ENCODE measurements around the gene TLCD1. TPM values are rescaled to one million over a fixed set of nuclear protein-coding genes. Genes with fewer than 3 reads are reported as not detected.

Gene TLCD1
- total and polyA plus RNA-seq, 10 of the 15 experiments (the other 5 are each of a cell fraction or from before 2014, with no cell fraction given), result 2.9 to 19.8 (median 7.7) TPM

DNA sequence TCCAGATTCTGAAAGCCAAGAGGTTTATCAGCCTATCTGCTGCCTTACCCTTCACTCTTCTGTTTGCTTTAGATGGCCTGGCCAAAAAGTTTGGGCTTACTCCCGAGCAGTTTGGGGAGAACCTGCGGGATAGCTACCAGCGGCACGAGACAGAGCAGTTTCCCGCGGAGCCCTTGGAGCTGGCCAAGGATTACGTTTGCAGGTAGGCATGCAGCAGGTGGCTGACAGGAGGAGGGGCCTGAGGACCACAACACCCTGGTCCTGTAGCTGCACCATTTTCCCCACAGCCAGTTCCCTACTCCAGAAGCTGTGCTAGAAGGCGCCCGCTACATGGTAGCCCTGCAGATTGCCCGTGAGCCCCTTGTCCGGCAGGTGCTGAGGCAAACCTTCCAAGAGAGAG is 43.4 kb downstream of the TLCD1 start:
- ChIA-PET SMC1A (ENCODE audit: uncharacterized antibody, unreplicated experiment) (interaction anchor here (1.4 kb wide), 1 partner anchor 14 kb away, joined by 3 read pairs; no protein-coding TSS in a partner anchor), POLR2A (interaction anchor here (0.5 to 1.8 kb wide), 4 partner anchors 14 to 164 kb away, joined by 3 to 5 read pairs (median 3); partner anchors contain the start of gene SDF2), CTCF (interaction anchor here (0.6 kb wide), 1 partner anchor 30 kb away, joined by 5 read pairs; no protein-coding TSS in a partner anchor), RAD21 (ENCODE audit: unreplicated experiment) (no interaction called here)
- H3K4me1 ChIP-seq (ENCODE audit: control insufficient read depth, insufficient read depth, low read length), result no peaks in the 10 kb centered on the region
- no peak overlapping the region for H3K9ac ChIP-seq (ENCODE audit: control insufficient read depth, insufficient read depth, low read length)
- no peaks in the 10 kb centered on the region for H3K27me3 ChIP-seq (replicated peaks in 1 of 2; ENCODE audit: control insufficient read depth in 2 of 2, insufficient read depth in 2 of 2, low read length in 1 of 2)
- FAIRE-seq, result no peak
- no peaks in the 10 kb centered on the region; the same call in 1 of the 2 replicates for H4K20me1 ChIP-seq (ENCODE audit: control insufficient read depth, insufficient read depth)
- H3K36me3 ChIP-seq (ENCODE audit: control insufficient read depth in 2 of 2, insufficient read depth in 2 of 2, low read length in 1 of 2), result peaks cover 36 to 54% of the 10 kb centered on the region in 2 experiments
- in situ Hi-C loops (cut with MboI), result no loop called here
- TF ChIP-seq MAX (IDR thresholded peaks at IDR 0.05; ENCODE audit: low read depth, low read length), result no peak
- ATAC-seq, result no peak
- no peak overlapping the region for H3K4me3 ChIP-seq
- no TSS peak for BruUV-seq (replicated peaks)
- intact Hi-C loops (cut with micrococcal nuclease; ENCODE audit: unreplicated experiment), result no loop called here
- WGBS (ENCODE audit: insufficient coverage, insufficient replicate concordance, low lambda C conversion rate, missing lambda C conversion rate), result 99% methylated on average over 11 of the region's 11 CpGs
- no peaks in the 10 kb centered on the region for H3K79me2 ChIP-seq (ENCODE audit: control insufficient read depth, insufficient read depth, low read length)
- no peak overlapping the region for H2AFZ ChIP-seq (ENCODE audit: control insufficient read depth, low read depth, low read length)
- no peak for DNase-seq (ENCODE audit: low read depth, low spot score)
- no peak overlapping the region for H3K27ac ChIP-seq (ENCODE audit: control insufficient read depth, insufficient read depth)
- H3K4me2 ChIP-seq (ENCODE audit: control insufficient read depth, insufficient read depth), result no peak overlapping the region
- no peaks in the 10 kb centered on the region for H3K9me3 ChIP-seq (replicated peaks; ENCODE audit: control insufficient read depth, insufficient read depth, low read length)

DNA sequence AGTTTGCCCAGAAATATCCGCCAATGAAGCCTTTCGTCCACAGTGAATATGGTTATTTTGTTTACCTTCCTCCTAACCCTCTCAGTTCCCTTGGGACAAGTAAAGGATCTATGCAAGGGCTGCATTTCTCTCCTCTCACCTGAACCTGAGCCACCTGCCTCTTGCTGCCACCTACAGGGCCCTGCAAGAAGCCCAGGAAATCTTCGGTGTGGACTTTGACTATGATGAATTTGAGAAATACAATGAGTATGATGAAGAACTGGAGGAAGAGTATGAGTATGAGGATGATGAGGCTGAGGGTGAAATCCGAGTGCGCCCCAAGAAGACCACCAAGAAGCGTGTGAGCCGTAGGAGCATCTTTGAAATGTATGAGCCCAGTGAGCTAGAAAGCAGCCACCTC is 50.1 kb downstream of the TLCD1 start:
- intact Hi-C loops (cut with micrococcal nuclease; ENCODE audit: unreplicated experiment), result loop anchor here (1.0 kb wide), 1 partner anchor 30 kb away; no protein-coding TSS in a partner anchor
- POLR2A ChIA-PET, result interaction anchor here (1.3 to 1.4 kb wide), 2 partner anchors 15 to 32 kb away, joined by 4 to 7 read pairs; partner anchors contain the start of genes BLTP2, SDF2 and SUPT6H
- 88% methylated on average over 7 of the region's 7 CpGs for whole genome bisulfite sequencing (ENCODE audit: insufficient coverage, insufficient replicate concordance, low lambda C conversion rate, missing lambda C conversion rate)
- no peak for FAIRE-seq
- Histone ChIP-seq H3K27ac (ENCODE audit: control insufficient read depth, insufficient read depth) (no peak overlapping the region), H2AFZ (ENCODE audit: control insufficient read depth, low read depth, low read length) (no peak overlapping the region), H3K27me3 (replicated peaks in 1 of 2; ENCODE audit: control insufficient read depth in 2 of 2, insufficient read depth in 2 of 2, low read length in 1 of 2) (no peaks in the 10 kb centered on the region), H3K4me2 (ENCODE audit: control insufficient read depth, insufficient read depth) (no peak overlapping the region), H3K4me3 (no peak overlapping the region), H3K4me1 (ENCODE audit: control insufficient read depth, insufficient read depth, low read length) (no peaks in the 10 kb centered on the region), H4K20me1 (ENCODE audit: control insufficient read depth, insufficient read depth) (no peaks in the 10 kb centered on the region), H3K36me3 (ENCODE audit: control insufficient read depth in 2 of 2, insufficient read depth in 2 of 2, low read length in 1 of 2) (peaks cover 30 to 59% of the 10 kb centered on the region in 2 experiments), H3K79me2 (ENCODE audit: control insufficient read depth, insufficient read depth, low read length) (no peaks in the 10 kb centered on the region; the same call in 1 of the 2 replicates), H3K9ac (ENCODE audit: control insufficient read depth, insufficient read depth, low read length) (no peak overlapping the region), H3K9me3 (replicated peaks; ENCODE audit: control insufficient read depth, insufficient read depth, low read length) (no peaks in the 10 kb centered on the region)
- RAD21 ChIA-PET (ENCODE audit: unreplicated experiment), result interaction anchor here (1.1 to 2.0 kb wide), 2 partner anchors 29 to 35 kb away, joined by 3 to 11 read pairs; no protein-coding TSS in a partner anchor
- no TSS peak for BruUV-seq (replicated peaks)
- in situ Hi-C loops (cut with MboI), result no loop called here
- DNase-seq (ENCODE audit: low read depth, low spot score), result no peak
- CTCF ChIA-PET, result interaction anchor here (1.0 to 5.5 kb wide), 4 partner anchors 14 to 46 kb away, joined by 3 to 56 read pairs (median 14); partner anchors contain the start of genes BLTP2, SDF2 and SUPT6H
- SMC1A ChIA-PET (ENCODE audit: uncharacterized antibody, unreplicated experiment), result interaction anchor here (1.5 to 2.4 kb wide), 2 partner anchors 29 to 32 kb away, joined by 5 to 9 read pairs; no protein-coding TSS in a partner anchor
- peak; percentile 65 for ATAC-seq
- TF ChIP-seq CTCF (IDR thresholded peaks at IDR 0.05 in 2 of 3, conservative IDR thresholded peaks at IDR 0.05 in 1 of 3; ENCODE audit: control insufficient read depth in 2 of 3, extremely low read depth in 1 of 3, insufficient read depth in 1 of 3, low read depth in 3 of 3, low read length in 3 of 3) (peak; percentile 45 to 56 (median 49)), KAT2A (conservative IDR thresholded peaks at IDR 0.05; ENCODE audit: control insufficient read depth, low read depth, low read length) (no peak), ELK1 (IDR thresholded peaks at IDR 0.05; ENCODE audit: low read depth, low read length) (no peak), POLR2AphosphoS2 (IDR thresholded peaks at IDR 0.05; ENCODE audit: low read depth, low read length) (no peak), NR2C2 (IDR thresholded peaks at IDR 0.05; ENCODE audit: borderline replicate concordance, control insufficient read depth, insufficient read length, low read depth) (no peak), RAD21 (IDR thresholded peaks at IDR 0.05; ENCODE audit: insufficient read depth, low read depth, low read length) (peak; percentile 56)
- TF ChIP-seq, protein P1, sequence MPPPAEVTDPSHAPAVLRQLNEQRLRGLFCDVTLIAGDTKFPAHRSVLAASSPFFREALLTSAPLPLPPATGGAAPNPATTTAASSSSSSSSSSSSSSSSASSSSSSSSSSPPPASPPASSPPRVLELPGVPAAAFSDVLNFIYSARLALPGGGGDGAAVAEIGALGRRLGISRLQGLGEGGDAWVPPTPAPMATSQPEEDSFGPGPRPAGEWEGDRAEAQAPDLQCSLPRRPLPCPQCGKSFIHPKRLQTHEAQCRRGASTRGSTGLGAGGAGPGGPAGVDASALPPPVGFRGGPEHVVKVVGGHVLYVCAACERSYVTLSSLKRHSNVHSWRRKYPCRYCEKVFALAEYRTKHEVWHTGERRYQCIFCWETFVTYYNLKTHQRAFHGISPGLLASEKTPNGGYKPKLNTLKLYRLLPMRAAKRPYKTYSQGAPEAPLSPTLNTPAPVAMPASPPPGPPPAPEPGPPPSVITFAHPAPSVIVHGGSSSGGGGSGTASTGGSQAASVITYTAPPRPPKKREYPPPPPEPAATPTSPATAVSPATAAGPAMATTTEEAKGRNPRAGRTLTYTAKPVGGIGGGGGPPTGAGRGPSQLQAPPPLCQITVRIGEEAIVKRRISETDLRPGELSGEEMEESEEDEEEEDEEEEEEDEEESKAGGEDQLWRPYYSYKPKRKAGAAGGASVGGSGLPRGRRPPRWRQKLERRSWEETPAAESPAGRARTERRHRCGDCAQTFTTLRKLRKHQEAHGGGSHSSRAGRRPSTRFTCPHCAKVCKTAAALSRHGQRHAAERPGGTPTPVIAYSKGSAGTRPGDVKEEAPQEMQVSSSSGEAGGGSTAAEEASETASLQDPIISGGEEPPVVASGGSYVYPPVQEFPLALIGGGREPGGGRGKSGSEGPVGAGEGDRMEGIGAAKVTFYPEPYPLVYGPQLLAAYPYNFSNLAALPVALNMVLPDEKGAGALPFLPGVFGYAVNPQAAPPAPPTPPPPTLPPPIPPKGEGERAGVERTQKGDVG (CRISPR knock-in tag; IDR thresholded peaks at IDR 0.05), result no peak

Data from GM12878 (cell line).